NCI-H2081 treated with DMSO at 0.1 percent for 48 hours (cell line): ENCODE data around the gene UNC5C.
"Not testable (repeated sequence)": the region's sequence is repeated elsewhere in the genome, so short reads cannot be mapped to it uniquely, and the experiment has no call there.

Experiments used
- DNase-seq: peaks from one replicate; lab custom pipeline; 2025; lab: John Stamatoyannopoulos, UW

UNC5C gene

DNA sequence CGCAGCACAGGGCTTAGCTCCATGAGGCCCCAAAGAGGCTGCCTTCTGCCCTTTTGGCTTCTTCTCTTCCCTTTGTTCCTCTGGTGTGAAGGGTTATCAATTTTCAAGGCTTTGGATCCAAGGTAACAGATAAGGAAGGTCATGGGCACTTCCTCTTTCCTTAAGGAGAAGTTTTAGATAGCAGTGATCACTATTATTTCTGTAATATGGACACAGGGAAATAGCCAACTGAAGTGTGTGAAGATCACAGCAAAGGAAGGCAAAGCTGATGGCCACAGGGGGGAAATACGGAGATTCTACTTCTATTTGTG, 366.8 kb downstream of the UNC5C start:
- DNase-seq: no peak

DNA sequence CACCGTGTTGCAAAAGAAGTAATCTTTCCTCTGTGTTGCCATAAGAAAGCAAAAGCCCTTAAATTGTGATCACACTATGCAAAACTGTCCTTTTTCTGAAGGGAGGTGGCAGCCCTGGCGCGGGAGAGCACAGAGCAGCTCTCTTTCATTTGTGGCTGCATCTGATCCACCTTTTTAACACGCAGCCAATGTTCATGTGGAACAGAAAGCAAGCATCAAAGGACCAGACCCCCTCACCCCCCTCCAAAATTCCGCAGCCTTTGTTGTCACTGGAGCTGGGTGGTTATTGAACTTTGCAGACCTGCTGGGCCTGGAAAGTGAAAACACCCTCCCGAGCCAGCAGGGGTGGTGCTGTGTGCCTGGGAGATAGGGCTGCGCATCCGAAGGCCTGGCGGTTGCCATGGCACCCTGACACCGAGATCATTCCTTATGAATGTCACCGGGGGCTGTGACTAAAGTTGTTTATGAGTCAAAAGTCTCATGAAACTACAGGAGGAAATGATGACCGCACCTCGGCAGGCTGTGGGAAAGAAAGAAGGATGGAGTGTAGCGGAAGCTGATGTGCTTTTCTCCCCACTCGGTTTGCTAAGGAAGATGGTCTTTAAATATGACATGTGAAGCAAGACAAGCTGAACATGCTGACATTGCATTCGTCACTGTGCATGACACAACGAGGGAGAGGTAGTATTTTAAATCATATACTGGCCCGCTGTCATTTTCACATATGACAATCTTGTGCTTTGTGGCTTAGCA, 367.4 kb downstream of the UNC5C start:
- DNase-seq: no peak

DNA sequence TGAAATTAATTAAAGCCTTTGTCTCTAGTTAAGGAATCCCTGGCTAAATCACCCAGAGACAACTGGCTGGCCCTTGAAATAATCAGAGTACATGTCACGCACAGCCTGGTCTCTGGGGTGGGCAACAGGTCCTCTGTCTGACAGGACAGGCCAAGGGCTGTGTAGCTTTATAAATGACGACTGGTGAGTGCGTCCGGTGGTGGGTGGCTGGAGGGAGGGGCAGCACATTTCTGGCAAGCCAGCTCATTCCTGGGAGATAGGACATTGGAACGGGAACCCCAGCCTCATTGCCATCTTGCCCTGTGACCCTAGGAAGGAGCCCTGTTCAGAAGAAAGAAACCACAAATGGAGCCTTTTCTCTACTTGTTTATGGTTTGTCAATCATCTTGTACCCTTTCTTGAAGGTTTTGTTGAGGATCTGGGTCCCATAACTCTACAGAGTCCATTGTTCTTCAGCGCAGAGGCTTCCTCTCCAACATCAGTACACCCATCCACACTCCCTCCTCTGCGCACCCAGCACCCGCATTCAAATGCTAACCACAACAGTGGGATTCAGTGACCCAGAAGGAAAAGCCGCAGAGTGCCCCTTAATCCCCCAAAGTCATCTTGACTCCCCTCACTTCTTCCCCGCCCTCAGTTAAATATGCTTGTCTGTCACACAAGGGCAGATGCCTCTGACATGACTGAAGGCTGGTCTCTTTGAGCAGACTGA, 368.1 kb downstream of the UNC5C start:
- DNase-seq: no peak

DNA sequence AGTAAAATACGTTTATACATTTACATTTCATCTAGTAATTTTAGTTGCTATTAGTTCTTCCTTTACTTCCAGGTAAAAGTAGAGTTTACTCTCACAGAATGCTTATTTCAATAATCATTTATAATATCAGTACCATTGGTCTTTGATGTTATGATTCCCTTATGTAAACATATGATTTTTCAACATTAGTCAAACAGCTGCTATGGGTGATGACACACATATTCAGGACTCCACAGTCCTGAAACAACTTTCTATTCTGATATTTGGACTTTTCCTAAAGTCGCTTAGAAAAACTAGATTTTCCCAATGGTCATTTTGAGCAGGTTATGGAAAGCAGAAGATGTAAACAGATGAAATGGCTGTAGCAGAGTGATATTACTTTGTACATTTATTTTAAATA, 369.8 kb downstream of the UNC5C start:
- no peak for DNase-seq

DNA sequence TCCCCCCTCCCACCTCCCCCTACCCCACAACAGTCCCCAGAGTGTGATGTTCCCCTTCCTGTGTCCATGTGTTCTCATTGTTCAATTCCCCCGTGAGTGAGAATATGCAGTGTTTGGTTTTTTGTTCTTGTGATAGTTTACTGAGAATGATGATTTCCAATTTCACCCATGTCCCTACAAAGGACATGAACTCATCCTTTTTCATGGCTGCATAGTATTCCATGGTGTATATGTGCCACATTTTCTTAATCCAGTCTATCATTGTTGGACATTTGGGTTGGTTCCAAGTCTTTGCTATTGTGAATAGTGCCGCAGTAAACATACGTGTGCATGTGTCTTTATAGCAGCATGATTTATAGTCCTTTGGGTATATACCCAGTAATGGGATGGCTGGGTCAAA, 377.4 kb downstream of the UNC5C start:
- not testable (repeated sequence) for DNase-seq

GRCh38 chr4:95170176-95170575, 378.6 kb downstream of the UNC5C start:
- DNase-seq: no peak

GRCh38 chr4:95167805-95168204, 381.0 kb downstream of the UNC5C start:
- no peak for DNase-seq

DNA sequence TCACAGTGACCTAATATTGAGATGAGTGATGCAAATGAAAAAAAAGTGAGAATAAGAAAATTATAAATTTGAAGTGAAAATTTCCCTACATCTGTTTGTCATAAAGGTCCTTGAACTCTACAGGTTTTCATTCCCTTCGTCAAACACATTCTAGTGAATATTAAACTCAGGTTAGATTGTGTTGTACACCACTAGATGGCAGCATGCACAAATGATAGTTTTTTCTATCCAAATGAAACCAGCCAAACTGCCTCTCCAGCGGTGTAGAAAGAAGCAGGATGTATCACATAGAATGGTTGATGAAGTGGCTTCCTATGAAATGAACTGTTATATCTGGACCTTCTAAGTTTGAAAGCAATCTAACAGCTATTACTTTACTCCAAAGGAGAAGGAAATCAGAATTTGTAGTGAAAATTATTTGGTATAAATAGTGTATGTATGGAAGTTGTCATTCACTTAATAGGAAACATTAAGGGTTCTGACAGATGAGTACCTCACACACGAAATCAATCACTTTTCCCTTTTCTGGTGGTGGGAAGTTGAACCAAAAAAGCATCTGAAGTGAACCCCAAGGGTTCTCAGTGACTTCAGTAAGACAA, 382.7 kb downstream of the UNC5C start:
- no peak for DNase-seq

GRCh38 chr4:95162867-95163266, 385.9 kb downstream of the UNC5C start:
- DNase-seq: no peak

DNA sequence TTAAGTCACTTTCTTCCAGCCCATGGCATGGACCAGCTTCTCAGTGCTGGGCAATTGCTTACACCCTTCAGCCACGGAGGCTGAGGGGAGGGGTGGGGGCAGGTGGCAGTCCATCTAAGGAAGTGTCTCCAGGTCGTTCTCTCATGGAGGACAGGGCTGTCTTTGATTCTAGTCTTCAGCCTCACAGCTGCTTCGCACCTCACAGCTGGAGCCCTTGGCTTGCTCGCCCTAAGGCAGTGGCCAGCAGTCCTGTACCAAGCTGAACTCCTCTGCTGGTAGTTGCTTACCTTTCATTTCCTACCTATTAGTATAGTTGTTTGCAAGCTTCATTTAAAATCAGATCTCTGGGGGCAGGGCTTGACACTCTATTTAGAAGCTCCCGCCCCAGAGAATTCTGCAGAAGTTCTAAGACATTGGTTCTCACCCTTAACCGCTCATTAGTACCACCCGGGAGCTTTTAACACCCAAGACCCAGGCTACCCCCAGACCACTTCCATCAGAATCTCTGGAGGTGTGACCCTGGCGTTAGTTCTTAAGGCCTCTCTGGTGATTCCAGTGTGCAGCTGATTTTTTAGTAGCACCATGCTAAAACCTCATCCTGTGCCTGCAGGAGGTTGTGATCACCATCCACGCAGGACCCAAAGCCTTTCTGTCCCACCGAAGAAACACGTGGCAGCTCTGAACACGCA, 386.8 kb downstream of the UNC5C start:
- no peak for DNase-seq

DNA sequence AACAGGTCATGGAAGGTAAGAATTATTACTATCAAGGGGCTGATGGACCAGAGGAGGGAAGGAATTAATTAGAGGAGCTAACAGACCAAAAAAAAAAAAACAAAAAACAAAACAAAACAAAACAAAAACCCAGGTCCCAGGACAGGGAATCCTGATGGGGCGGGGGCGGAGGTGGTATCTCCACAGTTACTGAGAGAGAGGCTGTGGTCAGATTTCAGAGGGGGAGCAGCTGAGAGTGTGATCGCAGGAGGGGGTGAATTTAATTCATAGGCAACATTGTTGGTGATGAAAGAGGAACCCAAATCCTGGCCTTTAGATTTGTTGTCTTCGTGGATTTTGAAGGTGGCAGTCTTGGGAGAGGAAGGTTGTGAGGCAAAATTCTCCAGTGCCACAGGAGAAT, 389.4 kb downstream of the UNC5C start:
- no peak for DNase-seq

GRCh38 chr4:95158626-95159025, 390.1 kb downstream of the UNC5C start:
- no peak for DNase-seq

GRCh38 chr4:95158045-95158444, 390.7 kb downstream of the UNC5C start:
- no peak for DNase-seq

DNA sequence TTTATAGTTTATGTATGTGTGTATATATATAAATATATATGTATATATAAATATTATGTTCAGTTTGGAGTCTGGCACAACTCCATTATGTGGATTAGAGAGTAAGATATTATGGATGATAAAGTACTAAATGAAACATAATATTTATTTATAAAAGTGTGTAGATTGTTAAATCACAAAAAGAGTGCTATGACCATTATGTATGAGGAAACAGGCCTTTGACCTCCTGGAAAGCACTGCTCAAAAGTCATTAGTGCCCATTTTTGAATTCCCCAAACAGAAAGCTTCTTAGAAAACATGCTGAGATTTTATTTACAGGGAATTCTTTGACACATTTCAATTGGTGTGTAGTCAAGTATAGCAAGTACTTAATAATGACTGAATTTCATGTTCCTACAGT, 391.2 kb downstream of the UNC5C start:
- DNase-seq: no peak

GRCh38 chr4:95156452-95156765, 392.4 kb downstream of the UNC5C start:
- no peak for DNase-seq

DNA sequence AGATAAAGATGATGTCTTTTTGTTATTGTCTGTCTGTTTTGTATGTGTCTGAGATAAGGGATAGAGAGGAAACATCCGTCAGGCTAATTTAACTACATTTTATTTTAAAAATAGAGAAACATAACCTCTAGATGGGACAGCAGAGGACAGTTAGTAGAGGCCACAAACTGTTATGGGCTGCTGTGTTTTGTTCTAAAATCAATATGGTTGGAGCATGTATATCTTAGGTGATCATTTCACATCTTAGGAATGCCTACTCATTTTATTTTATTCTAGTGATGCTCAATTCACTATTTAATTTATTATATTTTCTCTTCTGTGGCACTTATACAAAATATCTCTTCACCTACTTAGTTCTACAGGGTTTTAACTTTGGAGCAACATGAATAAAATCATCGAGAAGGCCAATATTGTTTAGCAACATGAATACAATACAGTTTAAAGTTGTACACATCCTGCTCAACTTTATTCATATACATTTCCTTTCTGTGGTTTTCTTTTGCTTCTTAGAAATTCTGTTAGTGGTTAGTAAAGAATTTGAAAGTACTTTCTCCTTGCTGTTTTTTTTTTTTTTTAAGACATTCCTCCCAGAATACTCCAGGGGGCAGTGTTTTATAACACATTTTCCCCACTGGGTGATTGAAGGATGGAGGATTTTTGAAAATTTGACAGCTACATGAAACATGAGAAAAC, 392.9 kb downstream of the UNC5C start:
- no peak for DNase-seq

DNA sequence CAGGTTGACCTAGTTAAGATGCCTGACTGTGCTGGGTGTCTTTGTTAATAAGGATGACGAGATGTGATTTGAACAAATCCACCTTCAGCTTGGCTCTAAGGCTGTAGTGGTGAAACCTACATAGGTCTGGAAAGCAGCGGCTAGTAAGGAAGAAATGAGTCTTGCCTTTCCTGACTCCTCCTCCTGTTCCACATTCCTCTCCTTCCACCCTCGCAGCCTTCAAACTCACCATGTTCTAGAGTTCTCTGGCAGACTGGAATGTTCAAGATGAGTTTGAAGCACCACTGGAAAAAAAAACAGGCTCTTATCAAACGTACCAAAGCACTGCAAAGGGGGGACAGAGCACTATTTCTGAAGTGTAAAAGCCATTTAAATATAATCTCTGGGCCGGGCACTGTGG, 395.6 kb downstream of the UNC5C start:
- no peak for DNase-seq

DNA sequence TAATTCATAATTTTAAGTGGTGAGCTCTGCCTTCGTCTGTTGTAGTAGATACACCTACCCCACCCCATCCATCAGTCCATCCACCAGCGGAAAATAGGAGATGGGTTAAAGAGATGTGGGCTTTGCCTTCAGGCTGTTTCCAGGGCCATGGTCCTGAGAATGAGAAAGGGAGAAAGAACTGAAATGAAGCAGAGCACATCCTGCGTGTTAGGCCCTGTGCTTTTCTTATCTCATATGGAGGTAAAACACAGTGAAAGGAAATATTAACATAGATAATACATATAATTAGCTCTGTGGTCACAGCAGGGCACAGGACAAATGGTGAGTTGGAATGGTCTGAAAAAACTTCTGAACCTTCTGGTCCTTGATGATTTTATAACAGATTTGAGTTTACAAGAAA, 397.5 kb downstream of the UNC5C start:
- DNase-seq: no peak

GRCh38 chr4:95142932-95143331, 405.8 kb downstream of the UNC5C start:
- DNase-seq: no peak

- no peak for DNase-seq
Observed at GRCh38 chr4:95141361-95141760, 407.4 kb downstream of the UNC5C start.

- not testable (repeated sequence) for DNase-seq
Observed at GRCh38 chr4:95139424-95139823, 409.3 kb downstream of the UNC5C start.

- DNase-seq: not testable (repeated sequence)
Observed at GRCh38 chr4:95134016-95134415, 414.8 kb downstream of the UNC5C start.
